Activated CD4-positive, alpha-beta T cell treated with anti-CD3 and anti-CD28 coated beads, Interleukin-2, amount 50 U/mL, for 48 hours (primary cell): ENCODE data around the gene MAGI2.

ENCODE experiments used
- DNase-seq, 2 experiments: peaks; one replicate each; pipeline ENCODE4 v3.0.0-alpha.2; 2020

Gene MAGI2

GRCh38 chr7:78879206-78879605 lies 574.3 kb downstream of the MAGI2 start:
- no peak for DNase-seq

- no peak for DNase-seq
Observed at GRCh38 chr7:78873117-78873516, 580.4 kb downstream of the MAGI2 start.

- DNase-seq, result no peak
Observed at GRCh38 chr7:78864339-78864738, 589.1 kb downstream of the MAGI2 start.

- DNase-seq, result no peak
Observed at GRCh38 chr7:78863281-78863680, 590.2 kb downstream of the MAGI2 start.

GRCh38 chr7:78862411-78862900 lies 591.0 kb downstream of the MAGI2 start:
- DNase-seq, result no peak

GRCh38 chr7:78852951-78853350 lies 600.5 kb downstream of the MAGI2 start:
- DNase-seq, result no peak

- DNase-seq, result no peak
Observed at GRCh38 chr7:78850093-78850740, 603.2 kb downstream of the MAGI2 start.

GRCh38 chr7:78845155-78845554 lies 608.3 kb downstream of the MAGI2 start:
- no peak for DNase-seq

- no peak for DNase-seq
Observed at GRCh38 chr7:78842068-78842467, 611.4 kb downstream of the MAGI2 start.

GRCh38 chr7:78835897-78836296 lies 617.6 kb downstream of the MAGI2 start:
- no peak for DNase-seq

- no peak for DNase-seq
Observed at GRCh38 chr7:78828317-78828716, 625.1 kb downstream of the MAGI2 start.

GRCh38 chr7:78803501-78804127 lies 649.9 kb downstream of the MAGI2 start:
- DNase-seq, result no peak

GRCh38 chr7:78794101-78794500 lies 659.4 kb downstream of the MAGI2 start:
- DNase-seq, result no peak

- DNase-seq, result no peak
Observed at GRCh38 chr7:78792624-78793023, 660.8 kb downstream of the MAGI2 start.

- no peak for DNase-seq
Observed at GRCh38 chr7:78792006-78792405, 661.5 kb downstream of the MAGI2 start.

- DNase-seq, result no peak
Observed at GRCh38 chr7:78788464-78788863, 665.0 kb downstream of the MAGI2 start.

- DNase-seq, result no peak
Observed at GRCh38 chr7:78787854-78788253, 665.6 kb downstream of the MAGI2 start.

- DNase-seq, result no peak
Observed at GRCh38 chr7:78786055-78786454, 667.4 kb downstream of the MAGI2 start.

GRCh38 chr7:78783179-78783962 lies 670.1 kb downstream of the MAGI2 start:
- DNase-seq, result no peak

GRCh38 chr7:78780560-78780959 lies 672.9 kb downstream of the MAGI2 start:
- DNase-seq, result no peak

- no peak for DNase-seq
Observed at GRCh38 chr7:78779788-78780187, 673.7 kb downstream of the MAGI2 start.

- no peak for DNase-seq
Observed at GRCh38 chr7:78777829-78778228, 675.6 kb downstream of the MAGI2 start.

- DNase-seq, result no peak
Observed at GRCh38 chr7:78770422-78771410, 682.8 kb downstream of the MAGI2 start.
